ENCODE results near the gene AGPAT4. TPM values are rescaled to one million over a fixed set of nuclear protein-coding genes. Genes with fewer than 3 reads are reported as not detected.

AGPAT4 gene
- 2.9 and 10.5 TPM in 2 replicates for total RNA-seq

GRCh38 chr6:161273752-161274487 is at the start of gene AGPAT4:
AGPAT4 (minus strand) TSS chr6:161274061; CDS start chr6:161232213, 41,848 bp downstream.

